LNCaP clone FGC (cell line): Measurements from ENCODE around the gene ERVW-1.

Source experiments
- DNase-seq: peaks from one replicate; pipeline ENCODE4 v3.0.0-alpha.2; 2011; ENCODE audit warnings: low read depth
- H3K4me3 ChIP-seq: 2 replicates; pipeline ENCODE4 v1.5.1; 2011; ENCODE audit warnings: mild to moderate bottlenecking, low read depth, low read length, control low read depth
- TF ChIP-seq, protein P1 (sequence below): IDR thresholded peaks from 2 replicates; pipeline ENCODE4 v1.5.1; 2012; ENCODE audit warnings: mild to moderate bottlenecking; ENCODE audit not compliant: control insufficient read depth, insufficient read depth; ENCODE audit errors: extremely low read depth

Gene ERVW-1

DNA sequence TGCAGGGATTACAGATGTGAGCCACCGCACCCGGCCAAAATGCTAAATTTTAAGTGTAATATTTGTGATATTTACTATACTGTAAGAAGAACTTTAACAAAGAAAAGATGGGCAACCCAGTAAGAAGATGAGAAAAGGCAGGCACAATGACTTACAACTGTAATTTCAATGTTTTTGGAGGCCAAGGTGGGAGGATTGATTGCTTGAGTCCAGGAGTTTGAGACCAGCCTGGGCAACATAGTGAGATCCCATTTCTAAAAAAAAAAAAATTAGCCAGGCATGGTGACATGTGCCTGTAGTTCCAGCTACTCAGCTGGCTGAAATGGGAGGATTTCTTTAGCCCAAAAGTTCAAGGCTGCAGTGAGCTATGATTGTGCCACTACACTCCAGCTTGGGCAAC, 42.2 kb downstream of the ERVW-1 start:
- no peak overlapping the region for H3K4me3 ChIP-seq
- TF ChIP-seq, protein P1, sequence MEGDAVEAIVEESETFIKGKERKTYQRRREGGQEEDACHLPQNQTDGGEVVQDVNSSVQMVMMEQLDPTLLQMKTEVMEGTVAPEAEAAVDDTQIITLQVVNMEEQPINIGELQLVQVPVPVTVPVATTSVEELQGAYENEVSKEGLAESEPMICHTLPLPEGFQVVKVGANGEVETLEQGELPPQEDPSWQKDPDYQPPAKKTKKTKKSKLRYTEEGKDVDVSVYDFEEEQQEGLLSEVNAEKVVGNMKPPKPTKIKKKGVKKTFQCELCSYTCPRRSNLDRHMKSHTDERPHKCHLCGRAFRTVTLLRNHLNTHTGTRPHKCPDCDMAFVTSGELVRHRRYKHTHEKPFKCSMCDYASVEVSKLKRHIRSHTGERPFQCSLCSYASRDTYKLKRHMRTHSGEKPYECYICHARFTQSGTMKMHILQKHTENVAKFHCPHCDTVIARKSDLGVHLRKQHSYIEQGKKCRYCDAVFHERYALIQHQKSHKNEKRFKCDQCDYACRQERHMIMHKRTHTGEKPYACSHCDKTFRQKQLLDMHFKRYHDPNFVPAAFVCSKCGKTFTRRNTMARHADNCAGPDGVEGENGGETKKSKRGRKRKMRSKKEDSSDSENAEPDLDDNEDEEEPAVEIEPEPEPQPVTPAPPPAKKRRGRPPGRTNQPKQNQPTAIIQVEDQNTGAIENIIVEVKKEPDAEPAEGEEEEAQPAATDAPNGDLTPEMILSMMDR, result no peak

DNA sequence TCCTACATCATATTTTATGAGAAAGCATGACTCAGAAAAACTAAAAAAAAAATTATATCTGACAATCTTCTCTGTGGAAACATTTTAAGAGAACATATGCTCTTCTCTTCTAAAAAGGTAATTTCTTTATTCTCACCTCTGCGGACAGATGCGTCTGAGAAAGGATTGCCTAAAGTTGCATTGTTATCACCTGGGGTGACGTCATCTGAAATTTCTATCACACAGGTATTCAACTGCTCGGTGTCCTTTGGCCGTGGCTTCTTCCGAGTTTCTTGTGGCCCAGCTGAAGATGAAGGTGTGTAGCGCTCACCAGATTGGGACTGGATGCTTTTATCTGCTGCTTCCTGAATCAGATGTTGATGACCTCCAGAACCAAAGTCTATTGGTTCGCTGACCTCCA, 44.7 kb downstream of the ERVW-1 start:
- no peak for DNase-seq
- TF ChIP-seq, protein P1, result no peak
- H3K4me3 ChIP-seq, result no peak overlapping the region

More for the DNA sequence above, 42.2 kb downstream of the ERVW-1 start:
- no peak for DNase-seq

DNA sequence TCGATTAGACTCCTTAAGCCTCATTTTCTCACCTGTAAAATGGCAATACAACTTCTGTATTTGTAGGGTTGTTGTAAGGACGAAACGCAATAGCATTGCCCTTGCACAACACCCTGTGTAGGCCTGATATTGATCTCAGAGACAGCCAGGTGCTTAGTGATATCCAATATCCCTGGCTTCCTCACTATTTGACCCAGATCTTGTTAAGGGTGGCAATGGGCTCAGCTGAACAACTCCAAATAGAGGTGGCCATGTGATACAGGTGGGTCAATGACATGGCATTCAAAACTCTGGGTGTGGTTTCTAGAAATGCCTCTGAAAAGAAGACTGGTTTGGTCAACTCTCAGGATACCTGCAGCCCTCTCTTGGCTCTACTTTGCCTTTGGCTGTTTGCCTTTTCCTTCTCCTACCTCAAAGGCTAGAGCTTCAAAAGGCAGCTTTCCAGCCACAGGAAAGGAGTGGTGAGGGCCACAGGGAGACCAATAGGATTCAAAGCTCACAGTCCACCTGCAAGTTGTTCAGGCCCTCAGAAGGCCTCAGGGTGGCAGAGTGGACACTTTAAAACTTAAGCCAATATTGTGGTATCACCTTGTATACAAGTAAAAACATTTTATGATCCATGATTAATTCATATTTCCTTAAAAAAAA, 45.3 kb downstream of the ERVW-1 start:
- DNase-seq, result no peak
- TF ChIP-seq, protein P1, result no peak
- no peak overlapping the region for H3K4me3 ChIP-seq

DNA sequence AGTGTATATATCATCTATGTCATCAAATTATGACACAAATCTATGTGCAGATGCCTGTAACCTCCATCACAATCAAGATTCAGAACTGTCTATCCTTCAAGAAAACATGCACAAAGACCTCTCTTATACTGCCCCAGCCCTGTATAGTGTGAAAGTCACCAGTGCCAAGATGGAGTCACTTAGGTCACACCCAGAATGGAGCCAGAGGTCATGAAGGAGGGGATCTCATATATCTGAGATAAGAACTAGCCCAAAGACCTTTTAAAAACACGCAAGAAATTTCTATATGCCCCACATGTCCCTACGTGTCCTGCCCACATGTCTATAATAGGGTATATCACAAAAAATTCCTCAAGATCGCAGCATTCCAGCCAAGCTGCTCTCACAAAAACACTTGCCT, 50.6 kb downstream of the ERVW-1 start:
- TF ChIP-seq, protein P1, result no peak
- no peak overlapping the region for H3K4me3 ChIP-seq
- DNase-seq, result no peak

DNA sequence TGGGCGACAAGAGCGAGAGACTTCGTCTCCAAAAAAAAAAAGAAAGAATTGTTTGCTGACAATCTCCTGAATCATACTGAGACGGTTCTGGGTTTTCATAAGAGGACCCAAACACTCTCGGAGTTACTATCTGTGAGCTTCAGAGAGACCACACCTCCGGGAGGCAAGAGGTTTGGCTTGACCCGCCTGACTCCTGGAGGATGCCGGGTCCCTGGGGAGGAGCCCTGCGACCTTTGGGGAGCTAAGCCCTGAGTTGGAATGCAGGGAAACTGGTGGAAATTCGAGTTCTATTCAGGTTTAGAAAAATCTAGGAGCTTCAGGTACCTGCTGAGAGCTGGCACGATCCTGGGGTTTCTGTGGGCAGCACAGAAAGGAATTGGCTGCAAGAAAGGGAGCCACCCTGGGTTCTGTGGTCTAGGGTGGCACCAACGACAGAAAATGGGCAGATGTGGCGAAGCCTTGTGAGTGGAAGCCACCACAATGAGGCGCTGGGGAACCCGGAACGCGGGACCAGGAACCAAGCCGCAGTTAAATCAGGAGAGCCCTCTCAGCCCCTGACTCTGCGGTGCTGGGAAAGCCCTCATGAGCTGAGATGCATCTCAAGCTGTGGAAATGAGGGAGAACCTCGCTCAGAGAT, 52.3 kb downstream of the ERVW-1 start:
- TF ChIP-seq, protein P1, result no peak
- H3K4me3 ChIP-seq, result no peak overlapping the region
- no peak for DNase-seq

DNA sequence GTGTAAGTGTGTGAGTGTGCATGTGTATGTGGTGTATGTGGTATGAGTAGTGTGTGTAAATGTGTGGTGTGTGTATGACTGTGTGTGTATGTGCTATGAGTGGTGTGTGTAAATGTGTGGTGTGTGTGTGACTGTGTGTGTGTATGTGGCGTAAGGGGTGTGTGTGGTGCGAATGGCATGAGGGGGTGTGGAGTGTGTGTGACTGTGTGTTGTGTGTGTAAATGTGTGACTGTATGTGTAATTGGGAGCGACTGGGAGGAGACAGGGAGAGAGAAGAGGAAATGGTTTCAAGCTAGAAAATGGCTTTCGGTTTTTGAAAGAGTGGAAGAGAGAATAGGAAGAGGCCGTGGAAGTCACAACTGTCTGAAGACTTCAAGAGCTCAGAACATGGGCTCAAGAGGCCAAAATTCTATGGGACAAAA, 54.0 kb downstream of the ERVW-1 start:
- TF ChIP-seq, protein P1, result no peak
- no peak overlapping the region for H3K4me3 ChIP-seq
- no peak for DNase-seq

DNA sequence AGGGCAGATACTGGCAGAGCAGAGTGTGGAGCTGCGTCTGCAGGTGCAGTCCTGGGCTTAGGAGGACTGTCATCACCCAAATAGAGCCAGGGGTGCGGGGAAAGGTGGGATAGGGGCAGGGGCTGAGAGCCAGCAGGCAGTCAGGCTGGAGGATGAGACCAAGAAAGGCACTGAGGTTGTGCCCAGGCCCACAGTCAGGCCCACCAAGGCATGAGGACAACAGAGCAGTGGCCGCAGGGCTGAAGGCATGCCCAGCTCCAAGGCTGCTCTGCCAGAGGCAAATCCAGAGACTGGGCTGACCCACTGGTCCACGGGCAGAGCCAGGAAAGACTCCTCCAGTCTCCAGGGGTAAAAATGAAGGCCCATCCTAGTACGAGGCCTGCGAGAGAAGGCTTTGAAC, 54.8 kb downstream of the ERVW-1 start:
- DNase-seq, result no peak
- H3K4me3 ChIP-seq, result no peak overlapping the region
- TF ChIP-seq, protein P1, result no peak
